DOHH2 (cell line): Measurements from ENCODE around the gene MGAT5.
A peak's percentile ranks its signal among the peaks of the same experiment; 100 is the strongest.

Source experiments
- H3F3A ChIP-seq: fragments of 200-600 bp; sonication (generic), shearing (Covaris generic); 2 replicates; pipeline ENCODE4 v1.6.0; 2016; ENCODE audit warnings: antibody characterized with exemption, mild to moderate bottlenecking; ENCODE audit not compliant: control insufficient read depth, insufficient read depth
- H3K27ac ChIP-seq: fragments of 200-600 bp; sonication (generic); 2 replicates; pipeline ENCODE4 v1.5.1; 2014; ENCODE audit warnings: low read depth, mild to moderate bottlenecking, low read length, moderate library complexity
- H3K27me3 ChIP-seq: fragments of 200-600 bp; sonication (generic); 2 replicates; pipeline ENCODE4 v1.6.1; 2014; ENCODE audit warnings: mild to moderate bottlenecking, low read length, mixed read lengths; ENCODE audit not compliant: control insufficient read depth
- H3K36me3 ChIP-seq: fragments of 200-600 bp; sonication (generic); 2 replicates; pipeline ENCODE4 v1.6.1; 2014; ENCODE audit warnings: mild to moderate bottlenecking, low read length, moderate library complexity, mixed read lengths; ENCODE audit not compliant: control insufficient read depth
- H3K4me1 ChIP-seq: fragments of 200-600 bp; sonication (generic); 2 replicates; pipeline ENCODE4 v1.6.1; 2014; ENCODE audit warnings: mild to moderate bottlenecking, low read length, mixed read lengths; ENCODE audit not compliant: control insufficient read depth
- H3K4me2 ChIP-seq: fragments of 200-600 bp; sonication (generic); 2 replicates; pipeline ENCODE4 v1.6.0; 2014; ENCODE audit warnings: mild to moderate bottlenecking, low read length, moderate library complexity
- H3K4me3 ChIP-seq: fragments of 200-600 bp; sonication (generic); 2 replicates; pipeline ENCODE4 v1.5.1; 2014; ENCODE audit warnings: mild to moderate bottlenecking, low read length, mixed read lengths
- H3K79me2 ChIP-seq: fragments of 200-600 bp; sonication (generic); 2 replicates; pipeline ENCODE4 v1.6.1; 2014; ENCODE audit warnings: mild to moderate bottlenecking, low read length, mixed read lengths; ENCODE audit not compliant: control insufficient read depth
- H3K9me2 ChIP-seq: fragments of 200-600 bp; sonication (generic); replicated peaks from 2 replicates; pipeline ENCODE4 v1.6.1; 2014; ENCODE audit warnings: mild to moderate bottlenecking, low read length, mixed read lengths; ENCODE audit not compliant: control insufficient read depth
- H3K9me3 ChIP-seq: fragments of 200-600 bp; sonication (generic); 2 replicates; pipeline ENCODE4 v1.6.1; 2014; ENCODE audit warnings: antibody characterized with exemption, low read length, mixed read lengths; ENCODE audit not compliant: control insufficient read depth, insufficient read depth
- H4K20me1 ChIP-seq: fragments of 200-600 bp; sonication (generic); 2 replicates; pipeline ENCODE4 v1.6.0; 2014; ENCODE audit warnings: low read depth, mild to moderate bottlenecking, antibody characterized with exemption, low read length, moderate library complexity; ENCODE audit not compliant: control insufficient read depth, insufficient read depth
- CTCF ChIP-seq: fragments of 200-600 bp; sonication (generic); IDR thresholded peaks from one replicate; pipeline ENCODE4 v1.5.1; 2014; ENCODE audit warnings: antibody characterized with exemption, mild to moderate bottlenecking, low read depth, low read length; ENCODE audit not compliant: poor library complexity, severe bottlenecking
- EZH2phosphoT487 ChIP-seq: fragments of 200-600 bp; sonication (generic); IDR thresholded peaks from 2 replicates; pipeline ENCODE4 v1.6.1; 2017; ENCODE audit warnings: borderline replicate concordance, mild to moderate bottlenecking, antibody characterized with exemption, low read length, moderate library complexity, mixed read lengths

Gene MGAT5

GRCh38 chr2:134260713-134261112 is 6.8 kb downstream of the MGAT5 start:
- peak overlapping the region; percentile 86 for H3K4me2 ChIP-seq
- H3K27me3 ChIP-seq, result no peaks in the 10 kb centered on the region
- no peaks in the 10 kb centered on the region for H4K20me1 ChIP-seq
- H3K79me2 ChIP-seq, result peaks cover 86% of the 10 kb centered on the region
- H3K4me1 ChIP-seq, result peaks cover 98% of the 10 kb centered on the region
- H3K27ac ChIP-seq, result peak overlapping the region; percentile 91
- no peak for TF ChIP-seq EZH2phosphoT487
- TF ChIP-seq CTCF, result no peak
- H3F3A ChIP-seq, result peaks cover 29% of the 10 kb centered on the region
- H3K4me3 ChIP-seq, result peak overlapping the region; percentile 66
- H3K9me2 ChIP-seq, result no peaks in the 10 kb centered on the region
- H3K9me3 ChIP-seq, result no peaks in the 10 kb centered on the region
- H3K36me3 ChIP-seq, result peaks cover 32% of the 10 kb centered on the region

GRCh38 chr2:134261398-134262131 is 7.7 kb downstream of the MGAT5 start:
- Histone ChIP-seq H3K27me3 (no peaks in the 10 kb centered on the region), H4K20me1 (no peaks in the 10 kb centered on the region), H3K4me1 (peaks cover 91% of the 10 kb centered on the region), H3K9me2 (no peaks in the 10 kb centered on the region), H3K27ac (peak overlapping the region; percentile 91), H3K79me2 (peaks cover 82% of the 10 kb centered on the region), H3F3A (peaks cover 29% of the 10 kb centered on the region), H3K4me2 (peak overlapping the region; percentile 86), H3K4me3 (peak overlapping the region; percentile 66), H3K36me3 (peaks cover 28% of the 10 kb centered on the region), H3K9me3 (no peaks in the 10 kb centered on the region)
- TF ChIP-seq CTCF (no peak), EZH2phosphoT487 (no peak)

- H3K27me3 ChIP-seq, result no peaks in the 10 kb centered on the region
- H3K27ac ChIP-seq, result peak overlapping the region; percentile 91
- H3K36me3 ChIP-seq, result peaks cover 28% of the 10 kb centered on the region
- peaks cover 29% of the 10 kb centered on the region for H3F3A ChIP-seq
- peak overlapping the region; percentile 66 for H3K4me3 ChIP-seq
- H4K20me1 ChIP-seq, result no peaks in the 10 kb centered on the region
- no peaks in the 10 kb centered on the region for H3K9me2 ChIP-seq
- peaks cover 91% of the 10 kb centered on the region for H3K4me1 ChIP-seq
- H3K9me3 ChIP-seq, result no peaks in the 10 kb centered on the region
- TF ChIP-seq CTCF, result no peak
- TF ChIP-seq EZH2phosphoT487, result no peak
- peaks cover 82% of the 10 kb centered on the region for H3K79me2 ChIP-seq
- H3K4me2 ChIP-seq, result peak overlapping the region; percentile 86
Observed at GRCh38 chr2:134262684-134263083, 8.8 kb downstream of the MGAT5 start.
